ENCODE results near the gene DNAH6.

Gene DNAH6

DNA sequence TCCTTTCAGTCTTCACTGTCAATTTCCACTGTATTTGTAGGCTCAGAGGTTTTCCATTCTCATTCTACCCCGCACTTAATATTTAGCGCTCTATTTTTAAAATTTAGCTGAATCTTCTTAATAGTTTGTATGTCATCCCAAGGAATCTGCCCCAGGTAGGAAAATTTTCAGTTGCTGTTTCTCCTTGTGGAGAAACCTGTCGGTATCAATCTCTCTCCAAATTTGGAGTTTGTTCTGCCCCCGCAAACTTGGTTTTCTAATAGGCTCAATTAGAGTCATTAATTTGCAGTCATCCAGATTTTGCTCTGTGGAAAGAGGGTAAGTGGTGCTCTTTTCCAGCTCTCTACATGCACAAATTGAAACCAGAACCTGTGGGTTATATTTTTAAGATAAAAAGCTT, 87.6 kb downstream of the DNAH6 start:
- CTCF ChIA-PET, result no interaction called here
- TF ChIP-seq, protein P1, sequence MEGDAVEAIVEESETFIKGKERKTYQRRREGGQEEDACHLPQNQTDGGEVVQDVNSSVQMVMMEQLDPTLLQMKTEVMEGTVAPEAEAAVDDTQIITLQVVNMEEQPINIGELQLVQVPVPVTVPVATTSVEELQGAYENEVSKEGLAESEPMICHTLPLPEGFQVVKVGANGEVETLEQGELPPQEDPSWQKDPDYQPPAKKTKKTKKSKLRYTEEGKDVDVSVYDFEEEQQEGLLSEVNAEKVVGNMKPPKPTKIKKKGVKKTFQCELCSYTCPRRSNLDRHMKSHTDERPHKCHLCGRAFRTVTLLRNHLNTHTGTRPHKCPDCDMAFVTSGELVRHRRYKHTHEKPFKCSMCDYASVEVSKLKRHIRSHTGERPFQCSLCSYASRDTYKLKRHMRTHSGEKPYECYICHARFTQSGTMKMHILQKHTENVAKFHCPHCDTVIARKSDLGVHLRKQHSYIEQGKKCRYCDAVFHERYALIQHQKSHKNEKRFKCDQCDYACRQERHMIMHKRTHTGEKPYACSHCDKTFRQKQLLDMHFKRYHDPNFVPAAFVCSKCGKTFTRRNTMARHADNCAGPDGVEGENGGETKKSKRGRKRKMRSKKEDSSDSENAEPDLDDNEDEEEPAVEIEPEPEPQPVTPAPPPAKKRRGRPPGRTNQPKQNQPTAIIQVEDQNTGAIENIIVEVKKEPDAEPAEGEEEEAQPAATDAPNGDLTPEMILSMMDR (conservative IDR thresholded peaks at IDR 0.05; ENCODE audit: low read depth), result no peak
- H3K27ac ChIP-seq, result no peak overlapping the region
- POLR2A ChIA-PET (ENCODE audit: low non-redundant PET), result no interaction called here
- DNase-seq (ENCODE audit: low spot score), result no peak

GRCh38 chr2:84613082-84613481, 96.8 kb downstream of the DNAH6 start:
- no peak for DNase-seq (ENCODE audit: low spot score)
- POLR2A ChIA-PET (ENCODE audit: low non-redundant PET), result interaction anchor here (0.6 kb wide), 1 partner anchor 48 kb away, joined by 3 read pairs; no protein-coding TSS in a partner anchor
- TF ChIP-seq, protein P1 (conservative IDR thresholded peaks at IDR 0.05; ENCODE audit: low read depth), result no peak
- no peak overlapping the region for H3K27ac ChIP-seq
- CTCF ChIA-PET, result interaction anchor here (0.5 to 0.6 kb wide), 2 partner anchors 30 to 864 kb away, joined by 3 to 4 read pairs; no protein-coding TSS in a partner anchor

DNA sequence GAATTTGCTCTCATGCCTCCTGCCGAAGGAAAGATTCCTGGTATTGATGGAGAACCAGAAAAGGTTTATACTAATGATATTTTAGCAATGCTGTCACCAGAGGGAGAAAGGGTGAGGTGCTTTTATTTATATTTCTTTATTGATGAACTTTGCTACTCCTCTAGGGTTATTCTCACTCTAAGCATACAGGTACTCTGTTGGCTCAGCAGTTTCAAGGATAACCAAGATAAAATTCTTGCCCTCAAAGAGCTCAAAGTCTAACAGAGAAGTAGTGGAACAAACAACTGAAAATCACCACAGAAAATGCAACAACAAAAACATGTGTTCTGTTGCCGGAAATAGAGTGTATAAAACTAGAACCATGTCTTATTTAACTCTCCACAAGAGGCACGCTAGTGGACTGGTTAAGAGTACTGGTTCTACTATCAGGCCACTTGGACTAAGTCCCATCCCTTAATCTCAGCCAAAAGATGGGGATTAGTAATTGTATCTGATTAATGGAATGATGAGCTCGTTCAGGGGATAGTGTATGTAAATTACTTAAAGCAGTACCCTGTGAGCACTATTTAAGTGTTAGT, 103.6 kb downstream of the DNAH6 start:
- TF ChIP-seq, protein P1 (conservative IDR thresholded peaks at IDR 0.05; ENCODE audit: low read depth), result no peak
- DNase-seq (ENCODE audit: low spot score), result no peak
- POLR2A ChIA-PET (ENCODE audit: low non-redundant PET), result no interaction called here
- CTCF ChIA-PET, result no interaction called here
- no peak overlapping the region for H3K27ac ChIP-seq

DNA sequence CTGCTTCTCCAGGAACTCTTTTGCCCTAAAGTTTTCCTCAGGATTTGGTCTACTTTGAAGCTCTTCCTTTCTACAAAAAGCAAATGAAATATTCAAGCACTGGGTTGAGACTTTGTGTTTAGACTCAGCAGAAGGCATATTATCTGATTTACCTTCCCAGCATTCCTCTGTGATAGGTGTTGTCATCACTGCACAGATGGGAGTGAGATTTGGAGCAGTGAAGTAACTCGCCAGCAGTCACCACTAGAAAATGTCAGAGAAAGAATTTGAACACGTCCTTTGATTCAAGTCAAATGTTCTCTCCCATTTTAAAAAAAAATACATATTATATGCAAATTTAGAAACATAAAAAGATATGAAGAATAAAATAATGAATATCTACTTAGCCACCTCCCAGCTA, 112.2 kb downstream of the DNAH6 start:
- H3K27ac ChIP-seq, result no peak overlapping the region
- POLR2A ChIA-PET (ENCODE audit: low non-redundant PET), result no interaction called here
- CTCF ChIA-PET, result no interaction called here
- DNase-seq (ENCODE audit: low spot score), result no peak
- TF ChIP-seq, protein P1 (conservative IDR thresholded peaks at IDR 0.05; ENCODE audit: low read depth), result no peak

DNA sequence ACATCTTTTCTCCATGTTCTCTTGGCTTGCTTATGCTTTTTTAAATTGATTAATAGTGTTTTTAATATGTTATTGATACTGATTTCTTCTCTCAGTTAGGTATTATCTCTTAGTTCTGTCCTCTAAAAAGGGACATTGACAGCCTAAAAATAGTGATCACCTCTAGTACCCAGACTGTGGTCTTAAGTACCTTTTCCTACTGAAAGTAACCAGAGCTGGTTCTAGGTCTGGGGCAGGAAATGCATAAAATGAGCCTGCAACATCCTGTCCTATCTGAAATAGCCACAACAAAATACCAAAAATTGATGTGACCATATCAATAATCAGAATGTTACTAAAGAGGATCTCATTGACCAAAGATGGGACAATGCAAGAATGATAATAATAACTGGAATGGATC, 113.3 kb downstream of the DNAH6 start:
- no peak for DNase-seq (ENCODE audit: low spot score)
- CTCF ChIA-PET, result interaction anchor here (0.9 kb wide), 1 partner anchor 220 kb away, joined by 4 read pairs; no protein-coding TSS in a partner anchor

GRCh38 chr2:84631047-84631446, 114.7 kb downstream of the DNAH6 start:
- TF ChIP-seq, protein P1 (conservative IDR thresholded peaks at IDR 0.05; ENCODE audit: low read depth), result peak; percentile 39
- ChIA-PET CTCF (interaction anchor here (0.6 to 0.8 kb wide), 4 partner anchors 26 to 272 kb away, joined by 3 to 4 read pairs (median 4); no protein-coding TSS in a partner anchor), POLR2A (ENCODE audit: low non-redundant PET) (no interaction called here)
- no peak overlapping the region for H3K27ac ChIP-seq
- DNase-seq (ENCODE audit: low spot score), result peak; percentile 44

More for the DNA sequence above, 113.3 kb downstream of the DNAH6 start:
- no peak overlapping the region for H3K27ac ChIP-seq
- POLR2A ChIA-PET (ENCODE audit: low non-redundant PET), result no interaction called here
- TF ChIP-seq, protein P1 (conservative IDR thresholded peaks at IDR 0.05; ENCODE audit: low read depth), result no peak

All from RWPE1 (cell line).